Measurements from ENCODE around the gene PLCH2.

GRCh38 chr1:2519029-2519685 lies 43.1 kb downstream of the PLCH2 start:
- TF ChIP-seq CTCF (IDR thresholded peaks at IDR 0.05; ENCODE audit: insufficient read depth, low read length, poor library complexity, severe bottlenecking) (no peak), EZH2phosphoT487 (conservative IDR thresholded peaks at IDR 0.05; ENCODE audit: low read length) (no peak)
